ENCODE data around the gene SLC22A2. TPM values are rescaled to one million over a fixed set of nuclear protein-coding genes. Genes with fewer than 3 reads are reported as not detected.

SLC22A2 gene
- total RNA-seq, 1 donor from 2014 or later = not detected

DNA sequence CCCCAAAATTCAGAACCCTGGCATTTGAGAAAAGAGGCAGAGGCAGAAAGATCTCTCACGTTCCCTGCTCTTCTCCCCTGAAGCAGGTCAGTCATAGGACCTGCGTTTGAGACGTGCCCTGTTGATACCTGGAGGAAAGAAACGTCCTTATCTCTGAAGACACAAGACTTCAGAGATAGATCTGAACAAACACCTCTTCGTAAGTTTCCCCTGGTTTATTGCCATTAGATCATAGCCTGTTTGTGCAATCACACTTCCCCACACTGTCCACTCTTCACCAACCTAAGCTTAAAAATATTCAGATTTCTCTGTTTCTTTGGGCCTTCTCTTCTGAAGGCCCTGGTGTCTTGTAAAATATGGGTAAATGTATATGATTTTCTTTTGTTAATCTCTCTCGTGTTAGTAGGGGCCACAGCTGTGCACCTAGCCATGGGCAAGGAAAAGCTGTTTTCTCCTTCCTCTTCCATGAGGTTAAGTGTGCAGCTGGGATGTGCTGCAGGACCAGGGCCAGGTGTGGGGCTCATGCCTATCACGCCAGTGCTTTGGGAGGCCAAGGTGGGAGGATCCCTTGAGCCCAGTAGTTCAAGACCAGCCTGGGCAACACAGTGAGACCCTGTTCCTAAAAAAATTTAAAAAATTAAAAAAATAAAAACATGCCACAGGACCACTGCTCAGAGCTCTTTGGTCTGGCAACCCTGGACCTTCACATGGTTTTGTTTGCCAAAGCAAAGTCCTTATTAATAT is 4.7 kb upstream of the SLC22A2 start:
- TF ChIP-seq, protein P1, sequence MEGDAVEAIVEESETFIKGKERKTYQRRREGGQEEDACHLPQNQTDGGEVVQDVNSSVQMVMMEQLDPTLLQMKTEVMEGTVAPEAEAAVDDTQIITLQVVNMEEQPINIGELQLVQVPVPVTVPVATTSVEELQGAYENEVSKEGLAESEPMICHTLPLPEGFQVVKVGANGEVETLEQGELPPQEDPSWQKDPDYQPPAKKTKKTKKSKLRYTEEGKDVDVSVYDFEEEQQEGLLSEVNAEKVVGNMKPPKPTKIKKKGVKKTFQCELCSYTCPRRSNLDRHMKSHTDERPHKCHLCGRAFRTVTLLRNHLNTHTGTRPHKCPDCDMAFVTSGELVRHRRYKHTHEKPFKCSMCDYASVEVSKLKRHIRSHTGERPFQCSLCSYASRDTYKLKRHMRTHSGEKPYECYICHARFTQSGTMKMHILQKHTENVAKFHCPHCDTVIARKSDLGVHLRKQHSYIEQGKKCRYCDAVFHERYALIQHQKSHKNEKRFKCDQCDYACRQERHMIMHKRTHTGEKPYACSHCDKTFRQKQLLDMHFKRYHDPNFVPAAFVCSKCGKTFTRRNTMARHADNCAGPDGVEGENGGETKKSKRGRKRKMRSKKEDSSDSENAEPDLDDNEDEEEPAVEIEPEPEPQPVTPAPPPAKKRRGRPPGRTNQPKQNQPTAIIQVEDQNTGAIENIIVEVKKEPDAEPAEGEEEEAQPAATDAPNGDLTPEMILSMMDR (IDR thresholded peaks at IDR 0.05) = no peak
- Mint-ChIP-seq H3K27me3 (ENCODE audit: unreplicated experiment) (no peaks in the 10 kb centered on the region), H3K4me1 (ENCODE audit: unreplicated experiment) (no peaks in the 10 kb centered on the region), H3K27ac (ENCODE audit: unreplicated experiment) (no peak overlapping the region), H3K4me3 (ENCODE audit: unreplicated experiment) (no peak overlapping the region), H3K9me3 (ENCODE audit: unreplicated experiment) (no peaks in the 10 kb centered on the region), H3K36me3 (ENCODE audit: unreplicated experiment) (no peaks in the 10 kb centered on the region)
- DNase-seq (ENCODE audit: extremely low spot score, unreplicated experiment) = no peak

DNA sequence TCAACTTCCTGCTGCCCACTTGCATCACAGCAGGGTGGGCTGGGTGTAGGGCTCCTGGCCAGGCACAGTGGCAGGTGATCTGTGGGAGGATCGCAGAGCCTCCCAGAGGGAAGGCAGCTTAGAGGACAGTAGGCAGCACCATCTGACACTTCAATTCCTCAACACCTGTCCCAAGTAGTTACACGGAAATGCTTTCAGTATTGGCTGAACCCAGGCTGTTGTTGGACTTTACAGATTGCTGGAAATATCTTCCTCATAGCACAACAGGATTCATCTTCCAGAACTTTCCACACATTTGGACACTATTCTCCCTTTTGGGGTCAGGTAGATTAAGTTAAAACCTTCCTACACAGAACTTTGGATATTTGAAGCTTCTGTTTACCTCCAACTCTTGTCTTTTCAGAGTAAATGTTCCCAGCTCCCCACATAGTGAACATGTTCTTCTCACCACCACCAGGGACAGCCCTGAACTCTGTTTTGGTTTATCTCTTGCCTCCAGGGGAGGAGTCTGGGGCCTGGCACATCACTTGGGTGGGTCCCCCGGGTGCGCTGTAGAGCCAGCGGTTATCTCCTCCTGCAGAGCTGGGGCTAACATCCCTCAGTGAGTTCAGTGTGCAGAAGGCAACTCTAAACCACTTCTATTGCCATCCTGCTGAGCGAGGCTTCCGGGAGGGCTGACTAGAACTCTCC is 3.5 kb upstream of the SLC22A2 start:
- Mint-ChIP-seq H3K9me3 (ENCODE audit: unreplicated experiment) (no peaks in the 10 kb centered on the region), H3K4me1 (ENCODE audit: unreplicated experiment) (no peaks in the 10 kb centered on the region), H3K27ac (ENCODE audit: unreplicated experiment) (no peak overlapping the region), H3K36me3 (ENCODE audit: unreplicated experiment) (no peaks in the 10 kb centered on the region), H3K27me3 (ENCODE audit: unreplicated experiment) (peaks cover 3% of the 10 kb centered on the region), H3K4me3 (ENCODE audit: unreplicated experiment) (no peak overlapping the region)
- TF ChIP-seq, protein P1 (IDR thresholded peaks at IDR 0.05) = no peak
- DNase-seq (ENCODE audit: extremely low spot score, unreplicated experiment) = no peak

DNA sequence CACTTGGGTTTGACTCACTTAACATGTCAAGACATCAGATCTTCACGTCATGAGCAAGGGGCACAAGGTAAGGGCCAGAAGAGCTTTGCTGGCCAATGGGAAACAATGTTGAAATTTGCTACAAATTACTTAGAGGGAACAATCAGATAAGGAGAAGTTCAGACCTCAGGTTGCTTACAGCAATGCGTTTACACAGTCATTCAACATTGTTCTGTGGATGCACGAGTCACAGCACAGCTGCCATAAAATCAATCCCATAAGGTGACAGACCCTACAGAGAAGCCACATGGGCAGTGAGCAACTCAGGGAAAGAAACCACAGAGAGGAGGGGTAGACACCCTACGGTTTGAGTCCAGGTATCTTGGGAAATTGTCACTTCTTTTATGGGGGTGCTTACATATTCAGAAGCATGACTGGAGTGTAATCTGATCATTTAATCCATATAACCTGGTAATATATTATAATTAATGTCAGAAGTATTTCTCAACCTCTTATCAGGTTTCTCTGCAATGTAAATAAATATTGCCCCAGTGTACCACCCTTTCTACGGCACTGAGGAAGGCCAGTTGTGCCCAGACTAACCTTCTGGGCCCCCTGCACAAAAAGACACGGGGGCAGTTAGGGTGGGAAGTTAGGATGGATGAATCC is 2.3 kb upstream of the SLC22A2 start:
- no peak for DNase-seq (ENCODE audit: extremely low spot score, unreplicated experiment)
- no peak overlapping the region for H3K27ac Mint-ChIP-seq (ENCODE audit: unreplicated experiment)
- no peaks in the 10 kb centered on the region for H3K4me1 Mint-ChIP-seq (ENCODE audit: unreplicated experiment)
- H3K36me3 Mint-ChIP-seq (ENCODE audit: unreplicated experiment) = no peaks in the 10 kb centered on the region
- peaks cover 3% of the 10 kb centered on the region for H3K27me3 Mint-ChIP-seq (ENCODE audit: unreplicated experiment)
- TF ChIP-seq, protein P1 (IDR thresholded peaks at IDR 0.05) = no peak
- H3K9me3 Mint-ChIP-seq (ENCODE audit: unreplicated experiment) = no peaks in the 10 kb centered on the region
- no peak overlapping the region for H3K4me3 Mint-ChIP-seq (ENCODE audit: unreplicated experiment)

DNA sequence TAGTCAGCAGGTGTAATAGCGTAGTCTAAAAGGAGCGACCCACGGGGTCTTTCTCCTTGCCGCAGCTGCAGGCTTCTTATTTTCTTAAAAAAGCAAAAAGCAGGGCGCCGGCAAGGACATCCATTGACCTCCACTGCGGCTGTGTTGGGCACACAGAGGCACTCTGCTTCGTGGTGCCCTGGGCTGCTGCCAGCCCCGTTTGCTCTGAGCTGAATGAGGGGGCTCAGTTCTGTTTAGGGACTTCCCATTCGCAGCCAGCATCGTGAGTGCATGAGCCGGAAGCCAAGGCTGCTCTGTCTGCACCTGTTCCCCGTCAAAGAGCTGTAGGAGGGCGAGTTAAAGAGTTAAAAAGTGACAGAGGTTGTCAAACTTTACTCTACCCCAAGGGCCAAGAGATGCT is 1.7 kb upstream of the SLC22A2 start:
- H3K9me3 Mint-ChIP-seq (ENCODE audit: unreplicated experiment) = no peaks in the 10 kb centered on the region
- no peaks in the 10 kb centered on the region for H3K36me3 Mint-ChIP-seq (ENCODE audit: unreplicated experiment)
- no peak overlapping the region for H3K27ac Mint-ChIP-seq (ENCODE audit: unreplicated experiment)
- peaks cover 3% of the 10 kb centered on the region for H3K27me3 Mint-ChIP-seq (ENCODE audit: unreplicated experiment)
- H3K4me3 Mint-ChIP-seq (ENCODE audit: unreplicated experiment) = no peak overlapping the region
- no peaks in the 10 kb centered on the region for H3K4me1 Mint-ChIP-seq (ENCODE audit: unreplicated experiment)
- no peak for DNase-seq (ENCODE audit: extremely low spot score, unreplicated experiment)
- TF ChIP-seq, protein P1 (IDR thresholded peaks at IDR 0.05) = no peak

DNA sequence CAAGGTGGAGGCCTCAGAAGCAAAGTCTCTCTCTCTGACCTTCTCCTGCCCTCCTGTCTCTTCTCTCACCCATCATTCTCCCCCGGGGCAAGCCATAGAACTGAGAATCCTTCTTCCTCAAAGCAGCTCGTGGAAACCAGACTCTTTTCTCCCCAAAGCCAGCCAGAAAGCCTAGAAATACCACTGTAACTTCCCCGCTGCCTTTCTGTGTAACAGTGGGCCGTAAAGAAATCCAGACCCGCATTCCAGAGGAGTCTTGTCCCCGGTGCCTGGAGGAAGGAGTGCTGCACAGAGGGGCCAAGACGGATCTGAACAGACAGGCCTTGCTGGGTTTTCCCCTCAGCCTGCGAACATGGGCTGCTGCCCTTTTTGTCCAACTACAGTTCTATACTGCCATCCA is 977 bp upstream of the SLC22A2 start:
- Mint-ChIP-seq H3K4me3 (ENCODE audit: unreplicated experiment) (no peak overlapping the region), H3K27me3 (ENCODE audit: unreplicated experiment) (peaks cover 3% of the 10 kb centered on the region), H3K27ac (ENCODE audit: unreplicated experiment) (no peak overlapping the region), H3K4me1 (ENCODE audit: unreplicated experiment) (no peaks in the 10 kb centered on the region), H3K36me3 (ENCODE audit: unreplicated experiment) (no peaks in the 10 kb centered on the region), H3K9me3 (ENCODE audit: unreplicated experiment) (no peaks in the 10 kb centered on the region)
- TF ChIP-seq, protein P1 (IDR thresholded peaks at IDR 0.05) = no peak
- DNase-seq (ENCODE audit: extremely low spot score, unreplicated experiment) = no peak

All from osteocyte (in vitro differentiated cells).